Tibial nerve (tissue), 4 donors: ENCODE measurements around the gene HIRIP3. TPM values are rescaled to one million over a fixed set of nuclear protein-coding genes. Genes with fewer than 3 reads are reported as not detected.
"Not testable (repeated sequence)": the region's sequence is repeated elsewhere in the genome, so short reads cannot be mapped to it uniquely, and the experiment has no call there.

ENCODE experiments used
- DNase-seq, 2 donors: peaks; one replicate each; pipeline ENCODE4 v3.0.0-alpha.2; 2019; ENCODE audit warnings: low spot score in 2 of 2
- H3K27ac ChIP-seq, 4 donors: fragments of 200-600 bp; sonication (generic) in 3 of 4; one replicate each; pipeline ENCODE4 v1.5.1; 2017 to 2019; ENCODE audit warnings: mild to moderate bottlenecking in 1 of 4
- H3K27me3 ChIP-seq, 2 donors: fragments of 200-600 bp; sonication (generic) in 1 of 2; one replicate each; pipeline versions ENCODE4 v1.5.1 to v1.6.0; 2017 to 2019
- H3K36me3 ChIP-seq, 3 donors: fragments of 200-600 bp; sonication (generic); one replicate each; pipeline ENCODE4 v1.5.1; 2018 to 2019
- H3K4me1 ChIP-seq, 4 donors: fragments of 200-600 bp; sonication (generic) in 3 of 4; one replicate each; pipeline ENCODE4 v1.5.1; 2017 to 2019
- H3K4me3 ChIP-seq, 4 donors: fragments of 200-600 bp; sonication (generic) in 3 of 4; one replicate each; pipeline ENCODE4 v1.5.1; 2017 to 2019; ENCODE audit warnings: mild to moderate bottlenecking in 1 of 4, moderate library complexity in 1 of 4
- H3K9me3 ChIP-seq, 4 donors: fragments of 200-600 bp; sonication (generic) in 3 of 4; one replicate each; pipeline ENCODE4 v1.5.1; 2017 to 2019
- CTCF ChIP-seq, 5 experiments: fragments of 200-600 bp in 3 of 5; fragments of 450-650 bp in 2 of 5; sonication (generic) in 3 of 5; IDR thresholded peaks; one replicate each; pipeline ENCODE4 v1.5.1; 2016 to 2019; ENCODE audit warnings: antibody characterized with exemption in 5 of 5, mild to moderate bottlenecking in 3 of 5, moderate library complexity in 2 of 5
- EP300 ChIP-seq, 2 donors: sonication (generic); formaldehyde crosslinking; IDR thresholded peaks; one replicate each; pipeline ENCODE4 v1.6.1; 2017; ENCODE audit warnings: antibody characterized with exemption in 2 of 2, mild to moderate bottlenecking in 1 of 2
- POLR2A ChIP-seq, 2 donors: fragments of 450-650 bp; IDR thresholded peaks; one replicate each; pipeline ENCODE4 v1.6.1; 2017; ENCODE audit warnings: antibody characterized with exemption in 2 of 2, mild to moderate bottlenecking in 2 of 2, moderate library complexity in 2 of 2
- WGBS, 2 donors: methylation state at CpG; one replicate each; pipeline ENCODE4 v1.1.5; 2018; 5-methylcytosine and 5-hydroxymethylcytosine counted together
- total RNA-seq, 4 donors: library from RNA; depleted of rRNA; stranded (reverse); fragments of >200 nt; gene quantifications; one replicate each; pipeline ENCODE4 v1.1.0, GENCODE V29; 2016

HIRIP3 gene
- total RNA-seq, 4 donors from 2014 or later: 12.6 to 26.7 (median 22.6) TPM

- TF ChIP-seq POLR2A (IDR thresholded peaks at IDR 0.05): no peak
- 2 to 4% methylated on average over 18 of the region's 18 CpGs for WGBS, 2 donors
- H3K4me3 ChIP-seq: peak overlapping the region; percentile 77 to 93 (median 84)
- H3K27me3 ChIP-seq: no peaks in the 10 kb centered on the region
- H3K9me3 ChIP-seq: no peaks in the 10 kb centered on the region
- DNase-seq: peak in 1 of 2 donors; percentile 20
- H3K4me1 ChIP-seq: peaks cover 0 to 18% (median 4%) of the 10 kb centered on the region in 4 donors
- peak overlapping the region; percentile 88 to 99 (median 96) for H3K27ac ChIP-seq
- H3K36me3 ChIP-seq: peaks cover 0 to 19% (median 0%) of the 10 kb centered on the region in 3 donors
Measured at GRCh38 chr16:29962344-29962994, 32.9 kb downstream of the HIRIP3 start.

- Histone ChIP-seq H3K27me3 (peaks cover 0 to 6% of the 10 kb centered on the region in 2 donors), H3K27ac (peak within 1 kb of the TSS; percentile 88 to 99 (median 96)), H3K9me3 (no peaks in the 10 kb centered on the region), H3K4me3 (peak within 1 kb of the TSS; percentile 77 to 93 (median 84)), H3K36me3 (peaks cover 0 to 16% (median 0%) of the 10 kb centered on the region in 3 donors), H3K4me1 (peaks cover 0 to 18% (median 4%) of the 10 kb centered on the region in 4 donors)
- TF ChIP-seq CTCF (IDR thresholded peaks at IDR 0.05) (peak; percentile 35 to 93 (median 48)), POLR2A (IDR thresholded peaks at IDR 0.05) (peak in 1 of 2 donors; percentile 71), EP300 (IDR thresholded peaks at IDR 0.05) (peak in 1 of 2 donors; percentile 73)
- 0 to 1% methylated on average over 39 to 53 of the region's 75 CpGs for WGBS, 2 donors
- peak; percentile 71 to 76 for DNase-seq
Measured at GRCh38 chr16:29961479-29962343, 33.7 kb downstream of the HIRIP3 start, which contains the start of gene TMEM219. TSS of gene TMEM219 (plus strand) at chr16:29962079. CDS start at chr16:29963144, 1,065 bp downstream.

GRCh38 chr16:29961127-29961478, 34.3 kb downstream of the HIRIP3 start:
- Histone ChIP-seq H3K4me3 (peak overlapping the region; percentile 77 to 93 (median 84)), H3K27me3 (peaks cover 0 to 7% of the 10 kb centered on the region in 2 donors), H3K27ac (peak overlapping the region; percentile 88 to 99 (median 96)), H3K9me3 (no peaks in the 10 kb centered on the region), H3K4me1 (peaks cover 0 to 18% (median 4%) of the 10 kb centered on the region in 4 donors), H3K36me3 (peaks cover 0 to 16% (median 0%) of the 10 kb centered on the region in 3 donors)
- no peak for TF ChIP-seq EP300 (IDR thresholded peaks at IDR 0.05)
- TF ChIP-seq POLR2A (IDR thresholded peaks at IDR 0.05): no peak
- no peak for TF ChIP-seq CTCF (IDR thresholded peaks at IDR 0.05)
- 59 to 64% methylated on average over 10 of the region's 10 CpGs for WGBS, 2 donors
- DNase-seq: no peak

- H3K9me3 ChIP-seq, H3K27ac ChIP-seq, H3K4me3 ChIP-seq, DNase-seq, H3K27me3 ChIP-seq: not testable (repeated sequence)
- WGBS, 2 donors: 91% methylated on average over 4 of the region's 4 CpGs
- H3K36me3 ChIP-seq: peaks cover 0 to 11% (median 0%) of the 10 kb centered on the region in 3 donors
- H3K4me1 ChIP-seq: peaks cover 0 to 18% (median 4%) of the 10 kb centered on the region in 4 donors
Measured at GRCh38 chr16:29959821-29960220, 35.6 kb downstream of the HIRIP3 start.

GRCh38 chr16:29959293-29959692, 36.1 kb downstream of the HIRIP3 start:
- 82 to 85% methylated on average over 9 of the region's 9 CpGs for WGBS, 2 donors
- Histone ChIP-seq H3K9me3 (no peaks in the 10 kb centered on the region), H3K27ac (no peak overlapping the region), H3K36me3 (peaks cover 0 to 6% (median 0%) of the 10 kb centered on the region in 3 donors), H3K4me1 (peaks cover 0 to 18% (median 4%) of the 10 kb centered on the region in 4 donors), H3K4me3 (no peak overlapping the region), H3K27me3 (peaks cover 0 to 7% of the 10 kb centered on the region in 2 donors)
- TF ChIP-seq CTCF (IDR thresholded peaks at IDR 0.05): no peak
- no peak for TF ChIP-seq POLR2A (IDR thresholded peaks at IDR 0.05)
- TF ChIP-seq EP300 (IDR thresholded peaks at IDR 0.05): no peak
- DNase-seq: no peak
